Pancreas (tissue), 10 donors: ENCODE measurements around the gene ZNF736. TPM values are rescaled to one million over a fixed set of nuclear protein-coding genes. Genes with fewer than 3 reads are reported as not detected.
"Not testable (repeated sequence)": the region's sequence is repeated elsewhere in the genome, so short reads cannot be mapped to it uniquely, and the experiment has no call there.

ENCODE experiments used
- ATAC-seq, 4 donors: fragments of 200-7000 bp; cut with Tn5 transposase; one replicate each; pipeline versions ENCODE4 v1.8.0 to v1.9.1; 2020; ENCODE audit warnings: mild to moderate bottlenecking in 4 of 4, moderate library complexity in 4 of 4
- DNase-seq, 6 donors: peaks; one replicate each; pipeline ENCODE4 v3.0.0-alpha.2; 2020
- FAIRE-seq: peaks from 2 replicates; lab custom pipeline; 2012; peaks lifted over from hg19 to GRCh38; lab: Jason Lieb, UNC
- H3K27ac ChIP-seq, 4 donors: fragments of 200-600 bp; sonication (generic); 1 replicate in 3 of 4; 2 replicates in 1 of 4; pipeline versions ENCODE4 v1.5.0 to v1.8.0; 2020
- H3K27me3 ChIP-seq, 4 donors: fragments of 200-600 bp; one replicate each; pipeline ENCODE4 v1.8.0; 2021
- H3K36me3 ChIP-seq, 3 donors: fragments of 200-600 bp; sonication (generic) in 1 of 3; one replicate each; pipeline versions ENCODE4 v1.5.0 to v1.8.0; 2020 to 2021
- H3K4me1 ChIP-seq, 3 donors: fragments of 200-600 bp; one replicate each; pipeline ENCODE4 v1.8.0; 2021
- H3K4me3 ChIP-seq, 4 donors: fragments of 200-600 bp; sonication (generic) in 2 of 4; one replicate each; pipeline versions ENCODE4 v1.5.0 to v1.8.0; 2020 to 2021
- H3K9me3 ChIP-seq, 4 donors: fragments of 200-600 bp; one replicate each; pipeline ENCODE4 v1.8.0; 2021
- CTCF ChIP-seq, 4 donors: fragments of 200-600 bp; sonication (generic) in 3 of 4; IDR thresholded peaks; one replicate each; pipeline versions ENCODE4 v1.5.0 to v1.8.0; 2021; ENCODE audit warnings: antibody characterized with exemption in 4 of 4
- WGBS, 2 donors: extraction: QIAGEN DNeasy Blood & Tissue Kit; methylation state at CpG; one replicate each; pipeline ENCODE4 v1.1.7; 2013; 5-methylcytosine and 5-hydroxymethylcytosine counted together
- intact Hi-C, 3 donors: fragments of 100-400 bp; cut with DNase I; formaldehyde crosslinking; loops; one replicate each; pipeline versions ENCODE4 v1.11.1 to v1.14.2; 2022
- polyA plus RNA-seq, 2 donors: library from polyadenylated mRNA; stranded (reverse); fragments of 200-250 nt; gene quantifications; one replicate each; pipeline ENCODE4 v1.2.3, GENCODE V29; 2013
- total RNA-seq, 6 donors: library from RNA; stranded (reverse); fragmentation: NEBNext Ultra II Directional in 4 of 6; extraction: Animal tissue kit (Norgen Biotek cat#: 25700) in 4 of 6; gene quantifications; one replicate each; pipeline versions ENCODE4 v1.2.1 to v1.2.4, GENCODE V29; 2021 to 2023
- donor health status: healthy with polysubstance abuse.
- donor health status: DM: no; HTN: no; CAD: no; lungs with moderate emphysema.
- donor health status: DM: no; HTN: no; CAD: no.
- donor health status: control.
- donor health status: control.
- donor health status: Bipolar disorder and iron deficiency.
- donor health status: DM: yes; HTN: yes; CAD: no.
- donor health status: DM: no; HTN: no; CAD: no.
- donor health status: DM: no; HTN: no; CAD: no.
- donor health status: DM: yes; HTN: yes; CAD: no.

ZNF736 gene
- total and polyA plus RNA-seq, 8 donors = 3.3 to 16.0 (median 5.7) TPM

DNA sequence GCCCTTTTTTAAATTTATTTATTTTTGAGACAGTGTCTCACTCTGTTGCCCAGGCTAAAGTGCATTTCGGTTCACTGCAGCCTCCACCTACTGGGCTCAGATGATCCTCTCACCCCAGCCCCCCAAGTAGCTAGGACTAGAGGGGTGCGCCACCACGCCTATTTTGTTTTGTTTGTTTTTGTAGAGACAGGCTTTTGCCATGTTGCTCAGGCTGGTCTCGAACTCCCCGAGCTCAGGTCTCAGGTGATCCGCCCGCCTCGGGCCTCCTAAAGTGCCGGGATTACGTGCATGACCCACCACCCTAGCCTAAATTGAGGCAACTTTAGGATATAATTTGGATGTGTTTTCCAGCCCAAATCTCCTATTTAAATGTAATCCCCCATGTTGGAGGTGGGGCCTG lies 805 bp downstream of the ZNF736 start:
- FAIRE-seq (no peak), DNase-seq (no peak), ATAC-seq (no peak)
- intact Hi-C loops = no loop called here
- Histone ChIP-seq H3K9me3 (no peaks in the 10 kb centered on the region), H3K27me3 (no peaks in the 10 kb centered on the region), H3K4me1 (peaks cover 0 to 9% (median 0%) of the 10 kb centered on the region in 3 donors), H3K36me3 (no peaks in the 10 kb centered on the region), H3K4me3 (peak overlapping the region; percentile 62 to 87 (median 71)), H3K27ac (peak overlapping the region in 2 of 4 donors; percentile 70 to 90)
- no peak for TF ChIP-seq CTCF (IDR thresholded peaks at IDR 0.05)
- WGBS, 2 donors = 17 to 18% methylated on average over 10 of the region's 10 CpGs

- ATAC-seq, H3K36me3 ChIP-seq, H3K27ac ChIP-seq, H3K27me3 ChIP-seq, DNase-seq, H3K4me3 ChIP-seq, H3K4me1 ChIP-seq, FAIRE-seq, H3K9me3 ChIP-seq, intact Hi-C loops: not testable (repeated sequence)
- WGBS, 2 donors = 67 to 86% methylated on average over 1 of the region's 1 CpG
Observed at GRCh38 chr7:64316031-64316742, 2.4 kb downstream of the ZNF736 start.

GRCh38 chr7:64320547-64321513 lies 7.1 kb downstream of the ZNF736 start:
- H3K4me1 ChIP-seq = no peaks in the 10 kb centered on the region
- no peak for TF ChIP-seq CTCF (IDR thresholded peaks at IDR 0.05)
- intact Hi-C loops = no loop called here
- no peak overlapping the region for H3K27ac ChIP-seq
- no peaks in the 10 kb centered on the region for H3K27me3 ChIP-seq
- no peak for DNase-seq
- H3K4me3 ChIP-seq = no peak overlapping the region
- ATAC-seq = no peak
- H3K36me3 ChIP-seq = no peaks in the 10 kb centered on the region
- 81 to 87% methylated on average over 3 of the region's 3 CpGs for WGBS, 2 donors
- no peak for FAIRE-seq
- H3K9me3 ChIP-seq = no peaks in the 10 kb centered on the region

GRCh38 chr7:64324166-64324565 lies 10.4 kb downstream of the ZNF736 start:
- H3K27ac ChIP-seq, H3K27me3 ChIP-seq, ATAC-seq, FAIRE-seq, intact Hi-C loops, H3K9me3 ChIP-seq, DNase-seq, H3K4me3 ChIP-seq, H3K36me3 ChIP-seq, H3K4me1 ChIP-seq: not testable (repeated sequence)
- 84 to 90% methylated on average over 3 of the region's 3 CpGs for WGBS, 2 donors

GRCh38 chr7:64348713-64349210 lies 35.0 kb downstream of the ZNF736 start:
- H3K4me3 ChIP-seq, H3K4me1 ChIP-seq, H3K27me3 ChIP-seq, intact Hi-C loops, ATAC-seq, FAIRE-seq, H3K27ac ChIP-seq, H3K36me3 ChIP-seq, DNase-seq: not testable (repeated sequence)
- WGBS, 2 donors = 98% methylated on average over 3 of the region's 3 CpGs
- peaks cover 0 to 44% (median 4%) of the 10 kb centered on the region in 4 donors for H3K9me3 ChIP-seq

DNA sequence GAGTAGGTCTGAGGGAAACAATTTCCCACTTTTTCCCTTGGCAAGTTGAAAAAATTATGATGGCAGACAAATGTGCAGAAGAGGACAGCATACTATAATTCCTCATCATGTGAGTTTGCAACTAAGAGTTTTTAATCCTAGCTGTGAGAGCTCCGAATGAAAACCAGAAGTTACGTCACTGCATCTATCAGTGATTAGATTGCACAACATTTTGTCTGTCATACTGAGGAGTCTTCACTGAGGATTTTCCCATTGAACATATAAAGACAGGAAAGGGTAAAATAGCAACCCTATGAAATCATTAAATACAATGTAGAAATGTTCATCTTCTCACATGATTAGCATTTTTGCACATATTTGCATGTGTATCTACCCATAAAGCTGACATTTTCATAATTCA lies 45.8 kb downstream of the ZNF736 start:
- H3K4me1 ChIP-seq = no peaks in the 10 kb centered on the region
- 92 to 95% methylated on average over 2 of the region's 2 CpGs for WGBS, 2 donors
- no peak overlapping the region for H3K4me3 ChIP-seq
- DNase-seq = no peak
- peaks cover 0 to 5% (median under 1%) of the 10 kb centered on the region in 4 donors for H3K9me3 ChIP-seq
- H3K27me3 ChIP-seq = no peaks in the 10 kb centered on the region
- no peaks in the 10 kb centered on the region for H3K36me3 ChIP-seq
- no peak for TF ChIP-seq CTCF (IDR thresholded peaks at IDR 0.05)
- no peak for ATAC-seq
- H3K27ac ChIP-seq = no peak overlapping the region
- FAIRE-seq = no peak
- intact Hi-C loops = no loop called here
